HG02610 (cell line): ENCODE data around the gene PHLDA3.
"Not testable (repeated sequence)": the region's sequence is repeated elsewhere in the genome, so short reads cannot be mapped to it uniquely, and the experiment has no call there.

Experiments used
- ATAC-seq: cut with Tn5 transposase; IDR thresholded peaks from one replicate; pipeline ENCODE4 v1.9.1; 2021; ENCODE audit warnings: mild to moderate bottlenecking, moderate library complexity; ENCODE audit not compliant: unreplicated experiment

The PHLDA3 gene

GRCh38 chr1:201488830-201489589, 20.0 kb upstream of the PHLDA3 start:
- no peak for ATAC-seq

GRCh38 chr1:201487742-201488141, 18.8 kb upstream of the PHLDA3 start:
- ATAC-seq, result no peak

GRCh38 chr1:201486187-201486586, 17.2 kb upstream of the PHLDA3 start:
- ATAC-seq, result no peak

GRCh38 chr1:201485184-201485774, 16.3 kb upstream of the PHLDA3 start:
- ATAC-seq, result no peak

- ATAC-seq, result no peak
These were observed 14.5 kb upstream of the PHLDA3 start for GRCh38 chr1:201483373-201483949.

- ATAC-seq, result peak; percentile 32
These were observed 13.8 kb upstream of the PHLDA3 start for GRCh38 chr1:201482755-201483154.

- ATAC-seq, result peak; percentile 78
These were observed 12.9 kb upstream of the PHLDA3 start for GRCh38 chr1:201481761-201482493.

GRCh38 chr1:201481004-201481380, 12.0 kb upstream of the PHLDA3 start:
- no peak for ATAC-seq

GRCh38 chr1:201480231-201481003, 11.4 kb upstream of the PHLDA3 start:
- peak; percentile 46 for ATAC-seq

- ATAC-seq, result no peak
These were observed 10.3 kb upstream of the PHLDA3 start for GRCh38 chr1:201479201-201479730.

GRCh38 chr1:201478666-201479065, 9.7 kb upstream of the PHLDA3 start:
- ATAC-seq, result not testable (repeated sequence)

GRCh38 chr1:201476670-201477344, 7.8 kb upstream of the PHLDA3 start:
- ATAC-seq, result no peak

- no peak for ATAC-seq
These were observed 7.1 kb upstream of the PHLDA3 start for GRCh38 chr1:201475915-201476669.

GRCh38 chr1:201475130-201475529, 6.1 kb upstream of the PHLDA3 start:
- no peak for ATAC-seq

- no peak for ATAC-seq
These were observed 4.3 kb upstream of the PHLDA3 start for GRCh38 chr1:201473296-201473695.

GRCh38 chr1:201472321-201472720, 3.3 kb upstream of the PHLDA3 start:
- ATAC-seq, result not testable (repeated sequence)

GRCh38 chr1:201471772-201472171, 2.8 kb upstream of the PHLDA3 start:
- ATAC-seq, result no peak

GRCh38 chr1:201470581-201470980, 1.6 kb upstream of the PHLDA3 start:
- no peak for ATAC-seq

GRCh38 chr1:201469645-201470074, 672 bp upstream of the PHLDA3 start:
- ATAC-seq, result no peak
